Measurements from ENCODE around the gene MFNG.
A peak's percentile ranks its signal among the peaks of the same experiment; 100 is the strongest.

MFNG gene

GRCh38 chr22:37492428-37493344 lies 6.5 kb upstream of the MFNG start:
- Histone ChIP-seq H3K27me3 (replicated peaks; ENCODE audit: control insufficient read depth, insufficient read depth, low read length) (no peaks in the 10 kb centered on the region; the same call in 1 of the 2 replicates), H3K36me3 (ENCODE audit: control insufficient read depth, insufficient read depth, low read length) (no peaks in the 10 kb centered on the region), H3K4me3 (replicated peaks; ENCODE audit: low read depth, low read length) (no peak overlapping the region)
- TF ChIP-seq CTCF (IDR thresholded peaks at IDR 0.05; ENCODE audit: insufficient read depth, low read length, poor library complexity, severe bottlenecking) = peak; percentile 65
- DNase-seq (ENCODE audit: extremely low read depth, insufficient read length) = no peak

GRCh38 chr22:37491559-37492427 lies 5.6 kb upstream of the MFNG start:
- Histone ChIP-seq H3K36me3 (ENCODE audit: control insufficient read depth, insufficient read depth, low read length) (no peaks in the 10 kb centered on the region), H3K27me3 (replicated peaks; ENCODE audit: control insufficient read depth, insufficient read depth, low read length) (no peaks in the 10 kb centered on the region), H3K4me3 (replicated peaks; ENCODE audit: low read depth, low read length) (no peak overlapping the region)
- TF ChIP-seq CTCF (IDR thresholded peaks at IDR 0.05; ENCODE audit: insufficient read depth, low read length, poor library complexity, severe bottlenecking) = no peak
- no peak for DNase-seq (ENCODE audit: extremely low read depth, insufficient read length)

- no peak for TF ChIP-seq CTCF (IDR thresholded peaks at IDR 0.05; ENCODE audit: insufficient read depth, low read length, poor library complexity, severe bottlenecking)
- Histone ChIP-seq H3K36me3 (ENCODE audit: control insufficient read depth, insufficient read depth, low read length) (no peaks in the 10 kb centered on the region), H3K4me3 (replicated peaks; ENCODE audit: low read depth, low read length) (no peak overlapping the region), H3K27me3 (replicated peaks; ENCODE audit: control insufficient read depth, insufficient read depth, low read length) (no peaks in the 10 kb centered on the region)
- no peak for DNase-seq (ENCODE audit: extremely low read depth, insufficient read length)
These were observed 4.9 kb upstream of the MFNG start for GRCh38 chr22:37491106-37491505.

- no peak for TF ChIP-seq CTCF (IDR thresholded peaks at IDR 0.05; ENCODE audit: insufficient read depth, low read length, poor library complexity, severe bottlenecking)
These were observed 3.8 kb upstream of the MFNG start for GRCh38 chr22:37489983-37490382.

GRCh38 chr22:37488337-37489135 lies 2.4 kb upstream of the MFNG start:
- H3K4me3 ChIP-seq (replicated peaks; ENCODE audit: low read depth, low read length) = no peak overlapping the region
- H3K36me3 ChIP-seq (ENCODE audit: control insufficient read depth, insufficient read depth, low read length) = no peaks in the 10 kb centered on the region
- TF ChIP-seq CTCF (IDR thresholded peaks at IDR 0.05; ENCODE audit: insufficient read depth, low read length, poor library complexity, severe bottlenecking) = no peak
- no peaks in the 10 kb centered on the region for H3K27me3 ChIP-seq (replicated peaks; ENCODE audit: control insufficient read depth, insufficient read depth, low read length)
- DNase-seq (ENCODE audit: extremely low read depth, insufficient read length) = no peak

More at GRCh38 chr22:37489983-37490382, 3.8 kb upstream of the MFNG start:
- DNase-seq (ENCODE audit: extremely low read depth, insufficient read length) = no peak
- no peak overlapping the region for H3K4me3 ChIP-seq (replicated peaks; ENCODE audit: low read depth, low read length)
- H3K27me3 ChIP-seq (replicated peaks; ENCODE audit: control insufficient read depth, insufficient read depth, low read length) = no peaks in the 10 kb centered on the region
- no peaks in the 10 kb centered on the region for H3K36me3 ChIP-seq (ENCODE audit: control insufficient read depth, insufficient read depth, low read length)

Data from GM06990 (cell line).